ENCODE data around the gene SEZ6.

- TF ChIP-seq REST (IDR thresholded peaks at IDR 0.05; ENCODE audit: low read depth, low read length), result no peak
- no peak for TF ChIP-seq POLR2AphosphoS5 (IDR thresholded peaks at IDR 0.05; ENCODE audit: low read length)
- TF ChIP-seq HDGF (IDR thresholded peaks at IDR 0.05), result no peak
- no peak for TF ChIP-seq POLR2A (IDR thresholded peaks at IDR 0.05; ENCODE audit: low read depth, low read length)
Observed at GRCh38 chr17:28957992-28958355, 47.9 kb downstream of the SEZ6 start.

Measured in GM12878 (cell line).